MCF 10A (cell line): ENCODE measurements around the gene LRRC3. TPM values are rescaled to one million over a fixed set of nuclear protein-coding genes. Genes with fewer than 3 reads are reported as not detected.

Source experiments
- BruUV-seq: library from RNA; stranded (reverse); fragments of 400-500 nt; replicated peaks from 2 replicates; lab custom pipeline; 2021; lab: Mats Ljungman, UMichigan
- CTCF ChIA-PET: fragments of 300-600 bp; sonication (Branson Sonifier 250); formaldehyde crosslinking; extraction: SDS; loops from one replicate; lab custom pipeline; 2021; ENCODE audit warnings: antibody characterized with exemption, inconsistent platforms; lab: Yijun Ruan, JAX
- POLR2A ChIA-PET: fragments of 300-600, 350-650 bp; sonication (Branson Sonifier 250); formaldehyde crosslinking; extraction: SDS; loops from one replicate; lab custom pipeline; 2020; ENCODE audit warnings: antibody characterized with exemption, inconsistent platforms; lab: Yijun Ruan, JAX
- DNase-seq: peaks from one replicate; pipeline ENCODE4 v3.0.0-alpha.2; 2018; ENCODE audit not compliant: unreplicated experiment
- H3K27ac Mint-ChIP-seq: one replicate; pipeline ENCODE4 v1.8.0; 2022; ENCODE audit warnings: mild to moderate bottlenecking, low read depth, mixed read lengths; ENCODE audit not compliant: unreplicated experiment
- H3K27me3 Mint-ChIP-seq: one replicate; pipeline ENCODE4 v1.8.0; 2022; ENCODE audit warnings: mixed read lengths; ENCODE audit not compliant: insufficient read depth, unreplicated experiment
- H3K36me3 Mint-ChIP-seq: one replicate; pipeline ENCODE4 v1.8.0; 2022; ENCODE audit warnings: mild to moderate bottlenecking, moderate library complexity, mixed read lengths; ENCODE audit not compliant: insufficient read depth, unreplicated experiment
- H3K4me1 Mint-ChIP-seq: one replicate; pipeline ENCODE4 v1.8.0; 2022; ENCODE audit warnings: mixed read lengths; ENCODE audit not compliant: insufficient read depth, unreplicated experiment
- H3K4me3 Mint-ChIP-seq: one replicate; pipeline ENCODE4 v1.8.0; 2022; ENCODE audit warnings: mild to moderate bottlenecking, moderate library complexity, mixed read lengths; ENCODE audit not compliant: unreplicated experiment
- H3K9me3 Mint-ChIP-seq: one replicate; pipeline ENCODE4 v1.8.0; 2022; ENCODE audit warnings: mixed read lengths; ENCODE audit not compliant: unreplicated experiment
- CTCF ChIP-seq: fragments of 200-600 bp; IDR thresholded peaks from one replicate; pipeline ENCODE4 v1.8.0; 2022; ENCODE audit warnings: antibody characterized with exemption, mild to moderate bottlenecking; ENCODE audit not compliant: unreplicated experiment
- intact Hi-C: fragments of 100-400 bp; cut with micrococcal nuclease; formaldehyde crosslinking; loops from 2 replicates; pipeline ENCODE4 v1.14.1; 2022
- total RNA-seq: library from RNA; stranded (reverse); gene quantifications from 2 replicates; pipeline ENCODE4 v1.2.3, GENCODE V29; 2022

The LRRC3 gene
- total RNA-seq, 1 experiment from 2014 or later = not detected

DNA sequence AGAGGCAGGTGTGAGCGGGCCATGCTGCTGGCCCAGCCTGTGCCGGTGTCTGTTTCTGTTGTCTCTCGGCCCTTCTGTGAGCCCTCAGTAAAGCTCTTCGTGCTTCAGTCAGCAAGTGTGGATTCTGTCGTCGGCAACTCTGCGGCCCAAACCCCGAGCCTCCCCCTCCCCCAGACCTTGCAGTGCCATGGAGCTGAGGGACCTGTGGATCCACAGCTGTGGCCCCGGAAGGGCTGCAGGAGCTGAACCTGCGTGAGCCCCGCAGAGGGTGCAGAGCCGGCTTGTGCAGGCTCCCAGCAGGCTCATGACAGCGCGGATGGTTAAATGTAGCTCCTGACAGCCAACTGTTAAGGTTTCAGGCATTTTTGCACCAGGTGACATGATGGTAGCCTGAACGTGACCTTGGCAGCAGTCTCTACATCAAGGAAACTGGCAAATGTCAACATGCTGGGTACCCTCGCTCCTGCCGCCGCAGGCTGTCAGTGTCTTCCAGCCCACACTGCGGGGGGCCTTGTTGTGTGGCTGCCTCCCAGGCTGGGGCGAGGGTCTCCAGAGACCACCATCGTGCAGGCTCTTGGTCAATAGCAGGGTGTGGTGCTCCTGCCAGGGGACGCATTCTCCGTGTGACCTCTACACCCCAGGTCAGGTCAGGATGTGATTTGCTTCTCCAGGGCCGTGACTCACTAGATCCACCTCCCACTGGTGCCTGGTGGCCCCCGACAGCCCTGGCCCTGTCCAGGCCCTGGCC, 7.0 kb downstream of the LRRC3 start:
- no TSS peak for BruUV-seq
- H3K9me3 Mint-ChIP-seq = peaks cover 17% of the 10 kb centered on the region
- H3K36me3 Mint-ChIP-seq = no peaks in the 10 kb centered on the region
- no peak for TF ChIP-seq CTCF
- POLR2A ChIA-PET = interaction anchor here (0.6 kb wide), 1 partner anchor 91 kb away, joined by 4 read pairs; no protein-coding TSS in a partner anchor
- no peaks in the 10 kb centered on the region for H3K27me3 Mint-ChIP-seq
- CTCF ChIA-PET = no interaction called here
- no peaks in the 10 kb centered on the region for H3K4me1 Mint-ChIP-seq
- H3K4me3 Mint-ChIP-seq = no peak overlapping the region
- intact Hi-C loops = no loop called here
- no peak for DNase-seq
- H3K27ac Mint-ChIP-seq = no peak overlapping the region

DNA sequence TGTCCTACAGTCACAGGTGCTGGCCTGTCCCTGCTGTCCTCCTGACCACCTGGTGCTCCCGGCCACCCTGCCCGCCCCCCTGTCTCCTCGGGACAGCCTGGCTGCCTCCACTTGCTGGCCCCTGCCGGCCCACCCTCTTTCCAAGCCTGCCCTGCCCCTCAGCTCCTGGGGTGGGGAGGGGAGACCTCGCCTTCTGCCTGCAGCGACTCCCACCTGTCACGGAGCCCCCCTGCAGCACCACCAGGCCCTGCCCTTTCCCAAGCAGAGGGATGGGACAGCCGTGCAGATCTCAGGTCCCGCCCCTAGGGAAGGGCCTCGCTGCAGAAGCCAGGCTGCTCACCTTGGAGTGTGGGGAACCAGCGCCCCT, 7.5 kb downstream of the LRRC3 start:
- no peak overlapping the region for H3K4me3 Mint-ChIP-seq
- H3K9me3 Mint-ChIP-seq = peaks cover 17% of the 10 kb centered on the region
- H3K27ac Mint-ChIP-seq = no peak overlapping the region
- intact Hi-C loops = no loop called here
- H3K4me1 Mint-ChIP-seq = no peaks in the 10 kb centered on the region
- no peaks in the 10 kb centered on the region for H3K36me3 Mint-ChIP-seq
- no peak for TF ChIP-seq CTCF
- DNase-seq = no peak
- no peaks in the 10 kb centered on the region for H3K27me3 Mint-ChIP-seq
- BruUV-seq = no TSS peak
- ChIA-PET CTCF (no interaction called here), POLR2A (interaction anchor here (0.6 kb wide), 1 partner anchor 91 kb away, joined by 4 read pairs; no protein-coding TSS in a partner anchor)

GRCh38 chr21:44463724-44464123, 8.4 kb downstream of the LRRC3 start:
- TF ChIP-seq CTCF = no peak
- intact Hi-C loops = no loop called here
- H3K4me1 Mint-ChIP-seq = no peaks in the 10 kb centered on the region
- H3K27me3 Mint-ChIP-seq = no peaks in the 10 kb centered on the region
- H3K9me3 Mint-ChIP-seq = peaks cover 17% of the 10 kb centered on the region
- POLR2A ChIA-PET = no interaction called here
- no TSS peak for BruUV-seq
- H3K4me3 Mint-ChIP-seq = no peak overlapping the region
- CTCF ChIA-PET = interaction anchor here (0.6 kb wide), 1 partner anchor 10 kb away, joined by 3 read pairs; no protein-coding TSS in a partner anchor
- no peaks in the 10 kb centered on the region for H3K36me3 Mint-ChIP-seq
- no peak overlapping the region for H3K27ac Mint-ChIP-seq
- DNase-seq = no peak

- no peak for DNase-seq
- Mint-ChIP-seq H3K9me3 (peaks cover 17% of the 10 kb centered on the region), H3K27me3 (no peaks in the 10 kb centered on the region), H3K4me3 (no peak overlapping the region), H3K36me3 (no peaks in the 10 kb centered on the region), H3K27ac (no peak overlapping the region), H3K4me1 (no peaks in the 10 kb centered on the region)
- POLR2A ChIA-PET = no interaction called here
- BruUV-seq = no TSS peak
- no peak for TF ChIP-seq CTCF
- CTCF ChIA-PET = no interaction called here
- intact Hi-C loops = no loop called here
These were observed 9.0 kb downstream of the LRRC3 start for GRCh38 chr21:44464351-44464750.
